Psoas muscle (tissue), 8 donors: ENCODE measurements around the gene DLGAP1. TPM values are rescaled to one million over a fixed set of nuclear protein-coding genes. Genes with fewer than 3 reads are reported as not detected.

ENCODE experiments used
- ATAC-seq, 4 donors: fragments of 200-7000 bp; cut with Tn5 transposase; one replicate each; pipeline ENCODE4 v1.9.1; 2020; ENCODE audit warnings: moderate library complexity in 3 of 4, mild to moderate bottlenecking in 2 of 4
- DNase-seq, 2 donors: peaks; one replicate each; pipeline ENCODE4 v3.0.0-alpha.2; 2020
- H3K27ac ChIP-seq: fragments of 200-600 bp; one replicate; pipeline ENCODE4 v1.8.0; 2022
- H3K27me3 ChIP-seq, 3 donors: fragments of 200-600 bp in 1 of 3; one replicate each; pipeline versions ENCODE4 v1.6.1 to v1.8.0; 2013 to 2022; ENCODE audit warnings: low read length in 2 of 3, mild to moderate bottlenecking in 2 of 3, moderate library complexity in 1 of 3; ENCODE audit not compliant: insufficient read depth in 3 of 3
- H3K36me3 ChIP-seq, 2 donors: fragments of 200-600 bp in 1 of 2; one replicate each; pipeline versions ENCODE4 v1.6.1 to v1.8.0; 2013 to 2022; ENCODE audit warnings: low read depth in 1 of 2, mild to moderate bottlenecking in 1 of 2, moderate library complexity in 1 of 2; ENCODE audit not compliant: insufficient read depth in 1 of 2
- H3K4me1 ChIP-seq: fragments of 200-600 bp; one replicate; pipeline ENCODE4 v1.8.0; 2022
- H3K4me3 ChIP-seq: fragments of 200-600 bp; one replicate; pipeline ENCODE4 v1.8.0; 2022; ENCODE audit warnings: mild to moderate bottlenecking
- H3K9me3 ChIP-seq: fragments of 200-600 bp; one replicate; pipeline ENCODE4 v1.8.0; 2022
- WGBS, 3 donors: extraction: QIAGEN DNeasy Blood & Tissue Kit; methylation state at CpG; one replicate each; pipeline versions ENCODE4 v1.1.6 to v1.1.7; 2013; 5-methylcytosine and 5-hydroxymethylcytosine counted together
- intact Hi-C, 2 donors: fragments of 100-400 bp; cut with DNase I; formaldehyde crosslinking; loops; one replicate each; pipeline versions ENCODE4 v1.11.0 to v1.14.2; 2022
- polyA plus RNA-seq, 3 donors: library from polyadenylated mRNA; stranded (reverse); fragments of 200-250 nt; gene quantifications; one replicate each; pipeline ENCODE4 v1.2.3, GENCODE V29; 2013
- total RNA-seq, 4 donors: library from RNA; stranded (reverse); fragmentation: NEBNext Ultra II Directional in 2 of 4; extraction: Animal tissue kit (Norgen Biotek cat#: 25700) in 2 of 4; gene quantifications; one replicate each; pipeline versions ENCODE4 v1.2.1 to v1.2.4, GENCODE V29; 2021 to 2023
- TF ChIP-seq, protein P1 (sequence below): fragments of 200-600 bp; IDR thresholded peaks from one replicate; pipeline ENCODE4 v1.8.0; 2022; ENCODE audit warnings: antibody characterized with exemption
- donor health status: healthy with polysubstance abuse.
- donor health status: DM: no; HTN: no; CAD: no; lungs with moderate emphysema.
- donor health status: Bipolar disorder and iron deficiency.
- donor health status: healthy.
- donor health status: DM: yes; HTN: yes; CAD: no.
- donor health status: DM: no; HTN: no; CAD: no.
- donor health status: DM: no; HTN: no; CAD: no.
- donor health status: DM: yes; HTN: yes; CAD: no.

The DLGAP1 gene
- total and polyA plus RNA-seq, 7 donors = 0.09 to 0.26 (median 0.16) TPM; not detected in 1

- peak; percentile 57 to 63 for DNase-seq
- intact Hi-C loops = no loop called here
- TF ChIP-seq, protein P1, sequence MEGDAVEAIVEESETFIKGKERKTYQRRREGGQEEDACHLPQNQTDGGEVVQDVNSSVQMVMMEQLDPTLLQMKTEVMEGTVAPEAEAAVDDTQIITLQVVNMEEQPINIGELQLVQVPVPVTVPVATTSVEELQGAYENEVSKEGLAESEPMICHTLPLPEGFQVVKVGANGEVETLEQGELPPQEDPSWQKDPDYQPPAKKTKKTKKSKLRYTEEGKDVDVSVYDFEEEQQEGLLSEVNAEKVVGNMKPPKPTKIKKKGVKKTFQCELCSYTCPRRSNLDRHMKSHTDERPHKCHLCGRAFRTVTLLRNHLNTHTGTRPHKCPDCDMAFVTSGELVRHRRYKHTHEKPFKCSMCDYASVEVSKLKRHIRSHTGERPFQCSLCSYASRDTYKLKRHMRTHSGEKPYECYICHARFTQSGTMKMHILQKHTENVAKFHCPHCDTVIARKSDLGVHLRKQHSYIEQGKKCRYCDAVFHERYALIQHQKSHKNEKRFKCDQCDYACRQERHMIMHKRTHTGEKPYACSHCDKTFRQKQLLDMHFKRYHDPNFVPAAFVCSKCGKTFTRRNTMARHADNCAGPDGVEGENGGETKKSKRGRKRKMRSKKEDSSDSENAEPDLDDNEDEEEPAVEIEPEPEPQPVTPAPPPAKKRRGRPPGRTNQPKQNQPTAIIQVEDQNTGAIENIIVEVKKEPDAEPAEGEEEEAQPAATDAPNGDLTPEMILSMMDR = no peak
- Histone ChIP-seq H3K4me3 (peak overlapping the region; percentile 69), H3K9me3 (no peaks in the 10 kb centered on the region), H3K4me1 (peaks cover 32% of the 10 kb centered on the region), H3K27ac (peak overlapping the region; percentile 94), H3K27me3 (peaks cover 0 to 3% (median 0%) of the 10 kb centered on the region in 3 donors), H3K36me3 (peaks cover 0 to 7% of the 10 kb centered on the region in 2 donors)
- peak; percentile 20 to 31 (median 25) for ATAC-seq
- WGBS, 3 donors = 31 to 42% (median 37%) methylated on average over 17 of the region's 17 CpGs
Measured at GRCh38 chr18:3596637-3597384, 858.3 kb downstream of the DLGAP1 start.

- H3K36me3 ChIP-seq = peaks cover 0 to 7% of the 10 kb centered on the region in 2 donors
- ATAC-seq = no peak
- peak overlapping the region; percentile 69 for H3K4me3 ChIP-seq
- DNase-seq = no peak
- TF ChIP-seq, protein P1 = no peak
- peaks cover 0 to under 1% (median 0%) of the 10 kb centered on the region in 3 donors for H3K27me3 ChIP-seq
- H3K9me3 ChIP-seq = no peaks in the 10 kb centered on the region
- 51 to 61% (median 58%) methylated on average over 3 of the region's 3 CpGs for WGBS, 3 donors
- intact Hi-C loops = no loop called here
- peak overlapping the region; percentile 94 for H3K27ac ChIP-seq
- H3K4me1 ChIP-seq = peaks cover 32% of the 10 kb centered on the region
Measured at GRCh38 chr18:3596324-3596636, 858.8 kb downstream of the DLGAP1 start.

DNA sequence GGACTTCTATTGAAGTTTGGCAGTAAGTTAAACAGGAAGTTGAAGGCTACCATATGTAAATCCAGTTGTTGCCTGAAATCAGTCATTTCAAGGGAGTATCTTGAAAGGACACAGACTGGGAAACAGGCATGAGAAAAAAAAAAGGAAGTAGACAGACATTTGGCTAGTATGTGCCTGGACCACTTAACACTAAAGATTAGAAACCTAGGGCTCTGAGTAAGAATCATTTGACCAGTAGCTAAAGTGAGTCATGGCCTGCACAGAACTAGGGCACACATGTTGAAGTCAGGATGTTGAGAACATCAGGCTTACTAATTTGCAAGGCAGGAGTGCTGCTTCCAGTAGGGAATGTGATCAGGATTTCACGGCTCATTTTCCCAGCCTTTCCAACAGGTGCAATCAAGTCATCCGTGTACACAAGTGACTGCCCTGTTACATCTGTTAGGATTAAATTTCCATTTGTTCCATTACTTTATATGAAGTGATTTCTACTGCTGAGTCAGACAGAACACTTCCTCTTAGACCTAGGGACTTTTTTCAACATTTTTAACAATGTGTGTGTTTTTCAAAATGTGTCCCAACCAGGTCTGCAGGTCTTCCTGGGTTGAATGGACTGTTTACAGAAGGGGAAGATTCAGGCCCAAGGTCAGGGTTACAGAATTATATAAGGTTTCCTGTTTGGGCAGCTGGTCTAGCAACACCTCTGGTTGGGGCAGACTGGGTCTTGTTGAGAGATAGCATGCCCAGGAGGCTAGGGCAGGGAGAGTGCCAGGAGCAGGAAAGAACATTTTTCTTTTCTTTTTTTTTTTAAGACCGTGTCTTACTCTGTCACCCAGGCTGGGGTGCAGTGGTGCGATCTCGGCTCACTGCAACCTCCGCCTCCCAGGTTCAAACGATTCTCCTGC is 859.5 kb downstream of the DLGAP1 start:
- DNase-seq = peak in 1 of 2 donors; percentile 33
- TF ChIP-seq, protein P1 = no peak
- intact Hi-C loops = loop anchor here in 1 of 2 donors (1.0 kb wide), 1 partner anchor 147 kb away; no protein-coding TSS in a partner anchor

DNA sequence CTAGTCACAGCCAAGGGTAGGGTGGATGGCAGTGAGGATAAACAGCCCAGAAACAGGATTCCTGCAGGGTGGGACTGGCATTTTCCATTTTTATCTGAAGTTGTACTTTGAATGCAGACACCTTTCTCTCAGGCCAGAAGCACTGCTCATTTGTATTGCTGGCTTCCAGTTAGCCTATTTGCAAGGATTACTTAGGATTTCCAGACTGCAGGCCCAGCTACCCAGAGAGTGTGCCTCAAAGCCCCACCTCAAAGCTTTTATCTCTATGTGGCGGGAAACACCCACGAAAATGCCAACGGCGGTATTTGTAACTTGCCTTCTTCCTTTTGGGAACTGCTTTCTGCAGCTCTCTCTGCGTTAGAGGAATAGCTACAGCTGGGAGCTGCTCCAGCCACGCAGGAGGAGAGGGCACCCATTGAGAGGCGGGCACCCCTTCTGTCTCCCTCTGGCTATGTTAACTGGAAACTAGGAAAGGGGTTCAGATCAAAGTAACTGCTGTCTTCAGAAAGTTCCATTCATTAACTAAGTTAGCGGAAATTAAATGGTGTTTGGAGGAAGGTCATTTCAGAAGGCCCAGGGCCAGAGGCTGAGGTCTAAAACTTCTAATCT is 860.2 kb downstream of the DLGAP1 start:
- Histone ChIP-seq H3K4me3 (peak overlapping the region; percentile 69), H3K27ac (peak overlapping the region; percentile 94), H3K9me3 (no peaks in the 10 kb centered on the region), H3K36me3 (peaks cover 0 to 7% of the 10 kb centered on the region in 2 donors), H3K4me1 (peaks cover 32% of the 10 kb centered on the region), H3K27me3 (no peaks in the 10 kb centered on the region)
- TF ChIP-seq, protein P1 = no peak
- ATAC-seq (no peak), DNase-seq (no peak)
- 33 to 44% (median 42%) methylated on average over 8 of the region's 8 CpGs for WGBS, 3 donors
- intact Hi-C loops = loop anchor here (1.0 to 5.0 kb wide), 5 partner anchors 67 to 148 kb away; no protein-coding TSS in a partner anchor

More for the DNA sequence above, 859.5 kb downstream of the DLGAP1 start:
- Histone ChIP-seq H3K36me3 (peaks cover 0 to 7% of the 10 kb centered on the region in 2 donors), H3K4me3 (peak overlapping the region; percentile 69), H3K27me3 (no peaks in the 10 kb centered on the region), H3K9me3 (no peaks in the 10 kb centered on the region), H3K27ac (peak overlapping the region; percentile 94), H3K4me1 (peaks cover 32% of the 10 kb centered on the region)
- peak; percentile 81 to 85 (median 82) for ATAC-seq
- 31 to 39% (median 37%) methylated on average over 7 of the region's 7 CpGs for WGBS, 3 donors
